ENCODE data around the gene GALNT10. TPM values are rescaled to one million over a fixed set of nuclear protein-coding genes. Genes with fewer than 3 reads are reported as not detected.

The GALNT10 gene
- total and polyA plus RNA-seq, 2 of the 8 experiments (the other 6 are each of a cell fraction or from before 2014, with no cell fraction given): 4.6 to 15.5 TPM

GRCh38 chr5:154406231-154406630, 215.7 kb downstream of the GALNT10 start:
- no peak for FAIRE-seq
- Histone ChIP-seq H4K5ac (ENCODE audit: insufficient read length, low read depth, low read length) (no peak overlapping the region), H3K23ac (ENCODE audit: insufficient read length) (no peak overlapping the region), H3K4ac (replicated peaks; ENCODE audit: insufficient read length, low read depth, low read length) (no peak overlapping the region), H4K8ac (ENCODE audit: extremely low read depth, insufficient read depth, low read length) (no peak overlapping the region), H4K91ac (replicated peaks; ENCODE audit: insufficient read length, low read length) (no peak overlapping the region), H3K27ac (ENCODE audit: low read depth, low read length) (no peak overlapping the region), H3K27me3 (replicated peaks in 1 of 4; ENCODE audit: control insufficient read depth in 3 of 4, extremely low read depth in 1 of 4, insufficient read depth in 3 of 4, low read length in 3 of 4) (no peaks in the 10 kb centered on the region; a peak in 1 of 7 replicates), H4K20me1 (replicated peaks in 1 of 2; ENCODE audit: control insufficient read depth in 1 of 2, insufficient read depth in 2 of 2, low read length in 2 of 2) (peaks cover 0 to 2% of the 10 kb centered on the region in 2 experiments), H3K36me3 (ENCODE audit: control insufficient read depth in 2 of 4, insufficient read depth in 4 of 4, low read length in 3 of 4) (no peaks in the 10 kb centered on the region), H2BK15ac (ENCODE audit: low read length) (no peak overlapping the region), H3K79me1 (ENCODE audit: low read depth, low read length) (no peaks in the 10 kb centered on the region; the same call in 1 of the 2 replicates), H2BK5ac (ENCODE audit: low read depth, low read length) (no peak overlapping the region), H2AFZ (ENCODE audit: low read length) (no peak overlapping the region), H3K18ac (ENCODE audit: extremely low read depth, low read length) (no peak overlapping the region), H3K4me1 (replicated peaks in 1 of 4; ENCODE audit: control insufficient read depth in 3 of 4, insufficient read depth in 4 of 4, low read length in 3 of 4) (no peaks in the 10 kb centered on the region), H2BK12ac (ENCODE audit: low read depth, low read length) (no peak overlapping the region), H3K14ac (ENCODE audit: insufficient read length) (no peak overlapping the region), H2BK20ac (ENCODE audit: low read length) (no peak overlapping the region), H3K4me2 (ENCODE audit: insufficient read depth in 1 of 2, low read depth in 2 of 2, low read length in 2 of 2) (no peak overlapping the region), H3K56ac (replicated peaks; ENCODE audit: insufficient read length, low read depth, low read length) (no peak overlapping the region), H3K4me3 (ENCODE audit: extremely low read depth in 1 of 4, insufficient read depth in 2 of 4, low read depth in 3 of 4, low read length in 4 of 4) (no peak overlapping the region), H2BK120ac (replicated peaks; ENCODE audit: low read depth, low read length) (no peak overlapping the region), H2AK5ac (ENCODE audit: low read depth, low read length) (no peak overlapping the region), H3K9me3 (ENCODE audit: insufficient read depth in 2 of 2, low read depth in 1 of 2, low read length in 1 of 2) (no peaks in the 10 kb centered on the region), H3K9ac (replicated peaks in 1 of 4; ENCODE audit: extremely low read depth in 1 of 4, low read depth in 3 of 4, low read length in 3 of 4) (no peak overlapping the region), H3K79me2 (ENCODE audit: control insufficient read depth in 1 of 2, insufficient read depth in 2 of 2, low read length in 2 of 2) (no peaks in the 10 kb centered on the region), H3K23me2 (ENCODE audit: low read depth, low read length) (no peaks in the 10 kb centered on the region)
- WGBS, 2 experiments (ENCODE audit: extremely low coverage in 1 of 2, insufficient coverage in 1 of 2, insufficient read length in 1 of 2, insufficient replicate concordance in 2 of 2, low coverage in 1 of 2, low lambda C conversion rate in 2 of 2, missing lambda C conversion rate in 1 of 2): 91% methylated on average over 8 of the region's 8 CpGs; no CpG with 5 or more reads in 1 of the 2 experiments
- no peak for DNase-seq (ENCODE audit: low read depth in 1 of 2, low spot score in 2 of 2)
- CTCF ChIA-PET (ENCODE audit: partially characterized antibody): interaction anchor here (0.9 to 7.5 kb wide), 20 partner anchors 11 to 431 kb away, joined by 3 to 61 read pairs (median 10); partner anchors contain the start of gene GALNT10
- TF ChIP-seq NANOG (IDR thresholded peaks at IDR 0.05; ENCODE audit: insufficient read depth, low read depth, low read length, poor library complexity, severe bottlenecking) (no peak), KDM4A (IDR thresholded peaks at IDR 0.05; ENCODE audit: low read depth, low read length, severe bottlenecking) (no peak), CTBP2 (IDR thresholded peaks at IDR 0.05; ENCODE audit: borderline replicate concordance, insufficient read depth, insufficient read length, low read length) (no peak), SP4 (IDR thresholded peaks at IDR 0.05; ENCODE audit: low read length) (no peak), CBX5 (IDR thresholded peaks at IDR 0.05; ENCODE audit: low read depth, low read length) (no peak), TCF12 (IDR thresholded peaks at IDR 0.05; ENCODE audit: low read depth, low read length) (no peak), EGR1 (IDR thresholded peaks at IDR 0.05; ENCODE audit: borderline replicate concordance, low read depth, low read length) (no peak), SIRT6 (IDR thresholded peaks at IDR 0.05; ENCODE audit: low read length) (no peak), CBX8 (IDR thresholded peaks at IDR 0.05; ENCODE audit: borderline replicate concordance, low read depth, low read length) (no peak), POU5F1 (IDR thresholded peaks at IDR 0.05; ENCODE audit: low read depth, low read length) (no peak), SIN3A (conservative IDR thresholded peaks at IDR 0.05 in 1 of 2, IDR thresholded peaks at IDR 0.05 in 1 of 2; ENCODE audit: low read depth in 1 of 2, low read length in 2 of 2) (no peak), RBBP5 (IDR thresholded peaks at IDR 0.05; ENCODE audit: borderline replicate concordance, low read depth, low read length) (no peak), JUN (IDR thresholded peaks at IDR 0.05; ENCODE audit: low read depth, low read length) (no peak), TBP (IDR thresholded peaks at IDR 0.05; ENCODE audit: low read depth, low read length) (no peak), POLR2AphosphoS5 (IDR thresholded peaks at IDR 0.05; ENCODE audit: low read depth, low read length) (no peak)
- POLR2A ChIA-PET (ENCODE audit: partially characterized antibody): interaction anchor here (1.4 kb wide), 1 partner anchor 334 kb away, joined by 5 read pairs; no protein-coding TSS in a partner anchor
